ENCODE results near the gene GCDH.
A peak's percentile ranks its signal among the peaks of the same experiment; 100 is the strongest.

Gene GCDH

GRCh38 chr19:12943437-12944044, 52.6 kb downstream of the GCDH start:
- peak in 1 of 3 experiments; percentile 41 for DNase-seq

- peak in 1 of 3 experiments; percentile 41 for DNase-seq
Measured at GRCh38 chr19:12944104-12944674, 53.2 kb downstream of the GCDH start.

GRCh38 chr19:12945479-12946091, 54.6 kb downstream of the GCDH start, which contains the start of gene RAD23A:
TSS of gene RAD23A (plus strand) at chr19:12945862. CDS start at chr19:12945949, 87 bp downstream.
- peak; percentile 97 to 99 (median 98) for DNase-seq

GRCh38 chr19:12946092-12946721, 55.2 kb downstream of the GCDH start:
- DNase-seq: peak in 2 of 3 experiments; percentile 19 to 78

- DNase-seq: peak in 1 of 3 experiments; percentile 50
Measured at GRCh38 chr19:12946731-12947496, 56.0 kb downstream of the GCDH start.

- DNase-seq: no peak
Measured at GRCh38 chr19:12947702-12948611, 57.0 kb downstream of the GCDH start.

- DNase-seq: no peak
Measured at GRCh38 chr19:12948612-12949362, 57.8 kb downstream of the GCDH start.
